Endothelial cell (in vitro differentiated cells): ENCODE data around the gene PALM3. TPM values are rescaled to one million over a fixed set of nuclear protein-coding genes. Genes with fewer than 3 reads are reported as not detected.

ENCODE experiments used
- DNase-seq: peaks from one replicate; pipeline ENCODE4 v3.0.0; 2021; ENCODE audit warnings: low spot score
- H3K27ac Mint-ChIP-seq: one replicate; pipeline ENCODE4 v1.8.0; 2021; ENCODE audit warnings: mixed read lengths, inconsistent platforms; ENCODE audit not compliant: unreplicated experiment
- H3K27me3 Mint-ChIP-seq: one replicate; pipeline ENCODE4 v1.8.0; 2021; ENCODE audit warnings: mild to moderate bottlenecking, moderate library complexity, mixed read lengths, inconsistent platforms; ENCODE audit not compliant: unreplicated experiment
- H3K36me3 Mint-ChIP-seq: one replicate; pipeline ENCODE4 v1.8.0; 2021; ENCODE audit warnings: mild to moderate bottlenecking, low read depth, mixed read lengths, inconsistent platforms; ENCODE audit not compliant: unreplicated experiment
- H3K4me1 Mint-ChIP-seq: one replicate; pipeline ENCODE4 v1.8.0; 2021; ENCODE audit warnings: mild to moderate bottlenecking, mixed read lengths, inconsistent platforms; ENCODE audit not compliant: unreplicated experiment
- H3K4me3 Mint-ChIP-seq: one replicate; pipeline ENCODE4 v1.8.0; 2021; ENCODE audit warnings: mild to moderate bottlenecking, mixed read lengths, inconsistent platforms; ENCODE audit not compliant: unreplicated experiment
- H3K9me3 Mint-ChIP-seq: one replicate; pipeline ENCODE4 v1.8.0; 2021; ENCODE audit warnings: mixed read lengths, inconsistent platforms; ENCODE audit not compliant: unreplicated experiment
- total RNA-seq: library from RNA; stranded (reverse); fragmentation: NEBNext Ultra II Directional; extraction: Animal tissue kit (Norgen Biotek cat#: 25700); gene quantifications from one replicate; pipeline ENCODE4 v1.2.1, GENCODE V29; 2021; ENCODE audit not compliant: unreplicated experiment
- TF ChIP-seq, protein P1 (sequence below): fragments of 200-600 bp; sonication (generic); IDR thresholded peaks from one replicate; pipeline ENCODE4 v1.5.0; 2021; ENCODE audit warnings: antibody characterized with exemption; ENCODE audit not compliant: unreplicated experiment

The PALM3 gene
- total RNA-seq, 1 donor from 2014 or later = 0.90 TPM

DNA sequence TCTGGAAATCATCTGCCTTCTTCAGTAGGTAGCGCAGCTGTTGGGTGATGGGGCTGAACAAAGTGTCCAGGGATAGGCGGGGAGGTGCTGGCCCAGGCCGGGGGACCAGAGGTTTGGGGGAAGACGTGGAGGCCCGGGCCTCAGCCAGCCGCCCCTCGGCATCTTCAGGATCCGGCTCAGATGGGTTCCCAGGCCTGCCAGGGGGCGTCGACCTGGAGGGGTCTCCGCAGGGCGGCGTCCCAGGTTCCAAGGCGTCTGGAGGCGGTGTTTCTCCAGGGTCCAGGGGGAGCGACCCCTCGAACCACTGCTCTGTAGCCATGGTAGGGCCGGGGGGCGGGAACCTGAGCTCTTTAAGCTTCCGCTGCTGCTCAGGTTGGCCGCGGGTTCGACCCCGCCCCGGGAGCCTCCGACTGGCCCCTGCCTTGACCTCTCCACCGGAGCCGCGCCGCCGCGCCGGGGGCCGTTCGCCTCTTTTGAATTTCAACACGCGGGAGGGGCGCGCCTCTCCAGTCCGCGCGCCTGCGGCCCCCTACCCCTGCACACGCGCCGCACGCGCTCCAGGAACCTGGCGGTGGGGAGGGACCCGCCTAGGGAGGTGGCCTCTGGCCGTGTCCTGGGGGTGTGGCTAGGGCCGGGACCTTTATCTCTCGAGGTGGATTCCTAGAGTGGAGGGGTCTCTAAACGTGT, 23.6 kb upstream of the PALM3 start, which contains the start of gene C19orf67:
Gene C19orf67 (minus strand): TSS at position 475 of the 687 bp plus-strand sequence. CDS start 156 bp downstream, at position 319.
- TF ChIP-seq, protein P1, sequence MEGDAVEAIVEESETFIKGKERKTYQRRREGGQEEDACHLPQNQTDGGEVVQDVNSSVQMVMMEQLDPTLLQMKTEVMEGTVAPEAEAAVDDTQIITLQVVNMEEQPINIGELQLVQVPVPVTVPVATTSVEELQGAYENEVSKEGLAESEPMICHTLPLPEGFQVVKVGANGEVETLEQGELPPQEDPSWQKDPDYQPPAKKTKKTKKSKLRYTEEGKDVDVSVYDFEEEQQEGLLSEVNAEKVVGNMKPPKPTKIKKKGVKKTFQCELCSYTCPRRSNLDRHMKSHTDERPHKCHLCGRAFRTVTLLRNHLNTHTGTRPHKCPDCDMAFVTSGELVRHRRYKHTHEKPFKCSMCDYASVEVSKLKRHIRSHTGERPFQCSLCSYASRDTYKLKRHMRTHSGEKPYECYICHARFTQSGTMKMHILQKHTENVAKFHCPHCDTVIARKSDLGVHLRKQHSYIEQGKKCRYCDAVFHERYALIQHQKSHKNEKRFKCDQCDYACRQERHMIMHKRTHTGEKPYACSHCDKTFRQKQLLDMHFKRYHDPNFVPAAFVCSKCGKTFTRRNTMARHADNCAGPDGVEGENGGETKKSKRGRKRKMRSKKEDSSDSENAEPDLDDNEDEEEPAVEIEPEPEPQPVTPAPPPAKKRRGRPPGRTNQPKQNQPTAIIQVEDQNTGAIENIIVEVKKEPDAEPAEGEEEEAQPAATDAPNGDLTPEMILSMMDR = no peak
- no peak for DNase-seq
- peak within 1 kb of the TSS; percentile 32 for H3K4me3 Mint-ChIP-seq
- H3K27me3 Mint-ChIP-seq = peaks cover 11% of the 10 kb centered on the region
- H3K4me1 Mint-ChIP-seq = peaks cover 12% of the 10 kb centered on the region
- H3K36me3 Mint-ChIP-seq = peaks cover 12% of the 10 kb centered on the region
- no peaks in the 10 kb centered on the region for H3K9me3 Mint-ChIP-seq
- no peak within 1 kb of the TSS for H3K27ac Mint-ChIP-seq

DNA sequence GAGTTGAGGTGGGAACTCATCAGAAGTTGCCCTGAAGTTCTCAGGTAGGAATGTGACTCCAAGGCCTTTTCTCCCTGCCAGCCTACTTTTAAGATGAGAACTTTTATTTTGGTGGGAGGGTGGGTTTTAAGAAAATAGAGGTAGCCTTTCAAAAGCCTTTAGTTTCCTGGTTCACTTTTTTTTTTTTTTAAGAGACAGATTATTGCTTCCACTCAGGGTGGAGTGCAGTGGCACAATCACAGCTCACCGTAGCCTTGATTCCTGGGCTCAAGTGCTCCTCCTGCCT, 20.7 kb upstream of the PALM3 start:
- H3K4me3 Mint-ChIP-seq = peak overlapping the region; percentile 71
- H3K27me3 Mint-ChIP-seq = peaks cover 6% of the 10 kb centered on the region
- DNase-seq = no peak
- no peaks in the 10 kb centered on the region for H3K9me3 Mint-ChIP-seq
- H3K4me1 Mint-ChIP-seq = peaks cover 13% of the 10 kb centered on the region
- H3K36me3 Mint-ChIP-seq = peaks cover 1% of the 10 kb centered on the region
- no peak overlapping the region for H3K27ac Mint-ChIP-seq
- TF ChIP-seq, protein P1 = no peak

DNA sequence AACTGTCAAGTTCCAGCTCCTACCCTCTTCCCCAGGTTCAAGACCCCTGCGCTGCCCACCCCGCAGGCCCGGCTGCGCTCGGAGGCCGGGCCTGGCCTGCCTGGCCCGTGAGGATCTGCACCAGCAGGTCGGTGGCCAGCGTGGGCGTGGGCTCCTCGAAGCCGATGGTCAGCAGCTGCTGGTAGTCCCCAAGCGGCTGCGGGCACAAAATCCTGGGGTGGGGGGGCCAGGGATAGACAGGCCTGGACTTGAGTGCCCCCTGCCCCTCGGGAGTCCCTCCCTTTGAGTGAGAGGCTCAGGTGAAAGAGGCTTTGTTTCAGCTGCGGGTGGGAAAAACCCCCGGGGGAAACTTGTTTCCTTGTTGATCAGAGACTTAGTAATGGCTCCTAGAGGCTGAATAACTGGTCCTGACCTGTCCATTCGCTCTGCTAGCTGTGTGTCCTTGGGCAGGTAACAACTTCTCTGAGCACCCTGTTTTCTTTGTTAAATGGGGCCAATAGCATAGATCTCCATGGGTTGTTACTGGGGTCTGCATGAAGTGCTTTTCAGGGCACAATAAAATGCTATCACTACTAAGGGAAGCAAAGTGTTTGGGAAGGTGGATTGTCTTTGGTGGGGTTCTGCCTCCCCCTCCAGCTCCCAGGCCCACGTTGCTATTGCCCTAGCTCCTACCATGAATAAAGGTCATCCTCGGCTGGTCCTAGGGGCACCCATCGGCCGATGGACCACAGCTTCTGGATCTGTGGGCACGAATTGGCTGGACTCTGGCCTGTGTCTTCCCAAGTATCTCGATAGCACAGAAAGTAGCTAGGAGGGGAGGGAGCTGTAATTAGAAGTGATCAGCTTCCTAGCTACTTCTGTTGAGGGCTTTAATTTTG, 20.2 kb upstream of the PALM3 start:
- Mint-ChIP-seq H3K27me3 (peaks cover 7% of the 10 kb centered on the region), H3K4me1 (peaks cover 13% of the 10 kb centered on the region), H3K4me3 (peak overlapping the region; percentile 95), H3K27ac (no peak overlapping the region), H3K9me3 (no peaks in the 10 kb centered on the region), H3K36me3 (no peaks in the 10 kb centered on the region)
- DNase-seq = peak; percentile 38
- TF ChIP-seq, protein P1 = no peak

DNA sequence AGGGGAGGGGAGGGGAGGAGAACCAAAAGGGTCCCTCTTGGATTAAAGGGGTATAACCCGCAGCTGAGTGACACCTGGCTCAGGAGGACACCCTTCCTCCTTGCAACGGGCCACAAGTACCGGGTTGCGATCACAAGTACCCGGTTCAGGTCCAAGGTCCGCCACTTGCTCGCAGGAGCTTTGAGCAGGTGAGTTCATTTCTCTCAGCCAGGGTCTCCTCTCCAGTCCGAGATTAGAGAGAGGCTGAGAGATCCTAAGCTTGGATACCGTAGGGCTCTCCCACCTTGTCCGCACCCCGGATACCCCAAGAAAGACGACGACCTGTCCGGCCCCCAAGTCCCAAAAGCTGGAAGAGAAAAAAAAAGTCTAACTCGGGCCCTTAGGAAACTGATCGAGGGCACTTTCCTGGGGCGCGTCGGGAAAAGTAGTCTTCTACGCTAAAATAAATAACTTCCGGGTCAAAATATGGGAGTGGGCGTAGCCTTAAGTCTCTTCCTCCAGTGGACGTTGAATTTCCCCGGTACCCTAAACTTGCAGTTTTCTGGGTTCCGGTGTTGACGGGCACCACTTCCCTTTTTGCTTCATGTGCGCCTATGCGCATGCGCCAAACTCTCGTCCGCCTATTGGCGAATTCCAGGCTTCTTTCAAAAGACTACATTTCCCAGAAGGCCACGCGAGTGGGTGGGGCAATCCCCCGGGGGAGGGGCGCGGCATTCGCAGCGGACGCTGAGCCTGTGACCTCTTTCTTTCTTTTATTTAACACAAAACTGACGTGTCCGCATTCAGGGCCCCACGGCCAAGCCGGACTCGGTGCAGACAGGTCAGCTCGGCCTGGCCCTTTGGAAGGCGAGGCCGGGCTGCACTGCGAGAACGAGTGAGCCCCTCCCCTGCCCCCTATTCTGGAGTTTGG, 19.3 kb upstream of the PALM3 start:
- H3K36me3 Mint-ChIP-seq = no peaks in the 10 kb centered on the region

More for the DNA sequence above, 19.3 kb upstream of the PALM3 start:
- H3K4me1 Mint-ChIP-seq = peaks cover 13% of the 10 kb centered on the region
- TF ChIP-seq, protein P1 = no peak
- H3K4me3 Mint-ChIP-seq = peak overlapping the region; percentile 95
- DNase-seq = peak; percentile 99
- no peaks in the 10 kb centered on the region for H3K9me3 Mint-ChIP-seq
- H3K27me3 Mint-ChIP-seq = peaks cover 5% of the 10 kb centered on the region
- H3K27ac Mint-ChIP-seq = peak overlapping the region; percentile 86
